Pancreas (tissue), 10 donors: ENCODE measurements around the gene PCSK4. TPM values are rescaled to one million over a fixed set of nuclear protein-coding genes. Genes with fewer than 3 reads are reported as not detected.
A peak's percentile ranks its signal among the peaks of the same experiment; 100 is the strongest.

ENCODE experiments used
- ATAC-seq, 4 donors: fragments of 200-7000 bp; cut with Tn5 transposase; one replicate each; pipeline versions ENCODE4 v1.8.0 to v1.9.1; 2020; ENCODE audit warnings: mild to moderate bottlenecking in 4 of 4, moderate library complexity in 4 of 4
- DNase-seq, 6 donors: peaks; one replicate each; pipeline ENCODE4 v3.0.0-alpha.2; 2020
- FAIRE-seq: peaks from 2 replicates; lab custom pipeline; 2012; peaks lifted over from hg19 to GRCh38; lab: Jason Lieb, UNC
- H3K27ac ChIP-seq, 4 donors: fragments of 200-600 bp; sonication (generic); 1 replicate in 3 of 4; 2 replicates in 1 of 4; pipeline versions ENCODE4 v1.5.0 to v1.8.0; 2020
- H3K27me3 ChIP-seq, 4 donors: fragments of 200-600 bp; one replicate each; pipeline ENCODE4 v1.8.0; 2021
- H3K36me3 ChIP-seq, 3 donors: fragments of 200-600 bp; sonication (generic) in 1 of 3; one replicate each; pipeline versions ENCODE4 v1.5.0 to v1.8.0; 2020 to 2021
- H3K4me1 ChIP-seq, 3 donors: fragments of 200-600 bp; one replicate each; pipeline ENCODE4 v1.8.0; 2021
- H3K4me3 ChIP-seq, 4 donors: fragments of 200-600 bp; sonication (generic) in 2 of 4; one replicate each; pipeline versions ENCODE4 v1.5.0 to v1.8.0; 2020 to 2021
- H3K9me3 ChIP-seq, 4 donors: fragments of 200-600 bp; one replicate each; pipeline ENCODE4 v1.8.0; 2021
- CTCF ChIP-seq, 4 donors: fragments of 200-600 bp; sonication (generic) in 3 of 4; IDR thresholded peaks; one replicate each; pipeline versions ENCODE4 v1.5.0 to v1.8.0; 2021; ENCODE audit warnings: antibody characterized with exemption in 4 of 4
- WGBS, 2 donors: extraction: QIAGEN DNeasy Blood & Tissue Kit; methylation state at CpG; one replicate each; pipeline ENCODE4 v1.1.7; 2013; 5-methylcytosine and 5-hydroxymethylcytosine counted together
- intact Hi-C, 3 donors: fragments of 100-400 bp; cut with DNase I; formaldehyde crosslinking; loops; one replicate each; pipeline versions ENCODE4 v1.11.1 to v1.14.2; 2022
- polyA plus RNA-seq, 2 donors: library from polyadenylated mRNA; stranded (reverse); fragments of 200-250 nt; gene quantifications; one replicate each; pipeline ENCODE4 v1.2.3, GENCODE V29; 2013
- total RNA-seq, 6 donors: library from RNA; stranded (reverse); fragmentation: NEBNext Ultra II Directional in 4 of 6; extraction: Animal tissue kit (Norgen Biotek cat#: 25700) in 4 of 6; gene quantifications; one replicate each; pipeline versions ENCODE4 v1.2.1 to v1.2.4, GENCODE V29; 2021 to 2023
- donor health status: healthy with polysubstance abuse.
- donor health status: DM: no; HTN: no; CAD: no; lungs with moderate emphysema.
- donor health status: DM: no; HTN: no; CAD: no.
- donor health status: control.
- donor health status: control.
- donor health status: Bipolar disorder and iron deficiency.
- donor health status: DM: yes; HTN: yes; CAD: no.
- donor health status: DM: no; HTN: no; CAD: no.
- donor health status: DM: no; HTN: no; CAD: no.
- donor health status: DM: yes; HTN: yes; CAD: no.

Gene PCSK4
- total and polyA plus RNA-seq, 8 donors = 1.5 to 11.5 (median 2.4) TPM

DNA sequence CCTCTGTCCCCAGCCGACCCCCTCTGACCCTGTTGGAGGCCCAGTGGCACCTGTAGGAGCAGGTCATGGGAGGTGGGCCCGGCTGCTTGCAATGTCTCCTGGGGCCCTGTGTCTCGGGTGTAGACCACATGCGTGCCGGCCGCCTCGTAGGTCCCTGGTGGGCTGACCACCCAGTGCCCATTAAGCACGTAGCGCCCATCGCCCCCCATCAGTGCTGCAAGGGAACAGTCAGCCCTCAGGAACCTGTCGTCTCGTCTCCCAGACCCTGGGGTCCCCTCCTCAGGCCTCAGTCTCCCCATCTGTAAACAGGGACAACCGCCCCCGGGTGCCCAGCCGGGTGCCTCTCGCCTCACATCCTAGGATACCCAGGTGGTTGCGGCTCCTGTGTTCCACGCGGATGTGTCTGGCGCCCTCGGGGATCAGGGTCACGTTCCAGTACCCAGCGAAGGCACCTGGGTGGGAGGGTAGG is 17.1 kb upstream of the PCSK4 start:
- intact Hi-C loops = no loop called here
- FAIRE-seq (no peak), DNase-seq (peak in 2 of 6 donors; percentile 25 to 80), ATAC-seq (no peak)
- Histone ChIP-seq H3K9me3 (no peaks in the 10 kb centered on the region), H3K36me3 (no peaks in the 10 kb centered on the region), H3K4me1 (peaks cover 0 to 6% (median 0%) of the 10 kb centered on the region in 3 donors), H3K4me3 (no peak overlapping the region), H3K27me3 (no peaks in the 10 kb centered on the region), H3K27ac (peak overlapping the region in 1 of 4 donors; percentile 81)
- TF ChIP-seq CTCF (IDR thresholded peaks at IDR 0.05) = no peak
- WGBS, 2 donors = 66 to 69% methylated on average over 23 of the region's 23 CpGs

DNA sequence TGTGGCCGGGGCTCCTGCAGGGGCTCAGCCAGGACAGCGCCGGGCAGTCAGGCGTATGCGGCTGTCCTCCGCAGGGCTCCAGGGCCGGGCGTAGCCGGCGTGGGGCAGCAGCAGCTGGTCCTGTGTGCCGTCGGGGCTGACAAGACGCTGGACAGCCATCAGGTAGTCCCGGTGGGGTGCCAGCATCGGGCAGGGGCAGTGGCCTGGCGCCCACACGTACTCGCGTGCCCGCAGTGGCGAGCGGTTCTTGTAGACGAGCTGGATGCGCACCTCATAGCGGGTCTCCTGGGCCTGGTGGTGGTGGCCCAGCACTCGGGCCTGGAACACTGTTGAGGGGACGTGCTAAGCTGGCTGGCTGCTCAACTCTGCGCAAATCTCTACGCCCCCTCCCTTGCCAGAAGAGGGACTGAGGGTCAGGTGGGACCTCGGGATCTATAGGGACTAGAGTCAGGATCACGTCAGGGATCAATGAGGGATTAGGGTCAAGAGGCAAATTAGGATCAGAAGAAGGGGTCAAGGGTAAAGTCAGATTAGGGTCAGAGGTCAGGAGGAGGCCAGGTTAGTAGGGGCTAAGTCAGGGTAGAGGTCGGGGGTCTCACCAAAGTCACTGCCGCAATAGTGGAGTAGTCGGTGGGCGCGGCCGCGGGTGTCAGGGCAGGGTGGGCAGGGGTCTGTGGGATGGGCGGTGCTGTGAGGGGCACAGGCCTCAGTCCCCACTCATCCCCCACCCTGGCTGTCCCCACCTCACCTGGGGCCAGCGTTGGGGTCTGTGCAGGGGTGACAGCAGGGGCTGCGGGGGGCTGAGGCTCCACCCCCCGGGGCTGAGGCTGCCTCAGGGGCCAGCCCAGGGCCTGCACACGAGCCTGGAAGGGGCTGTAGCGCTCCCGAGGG is 16.1 kb upstream of the PCSK4 start:
- TF ChIP-seq CTCF (IDR thresholded peaks at IDR 0.05) = no peak
- H3K27me3 ChIP-seq = no peaks in the 10 kb centered on the region
- H3K9me3 ChIP-seq = no peaks in the 10 kb centered on the region
- 88 to 89% methylated on average over 43 to 45 of the region's 45 CpGs for WGBS, 2 donors
- no peak overlapping the region for H3K27ac ChIP-seq
- no peak for FAIRE-seq
- no peaks in the 10 kb centered on the region for H3K36me3 ChIP-seq
- DNase-seq = peak in 1 of 6 donors; percentile 80
- H3K4me3 ChIP-seq = no peak overlapping the region
- ATAC-seq = no peak
- intact Hi-C loops = no loop called here
- peaks cover 0 to 7% (median 0%) of the 10 kb centered on the region in 3 donors for H3K4me1 ChIP-seq

DNA sequence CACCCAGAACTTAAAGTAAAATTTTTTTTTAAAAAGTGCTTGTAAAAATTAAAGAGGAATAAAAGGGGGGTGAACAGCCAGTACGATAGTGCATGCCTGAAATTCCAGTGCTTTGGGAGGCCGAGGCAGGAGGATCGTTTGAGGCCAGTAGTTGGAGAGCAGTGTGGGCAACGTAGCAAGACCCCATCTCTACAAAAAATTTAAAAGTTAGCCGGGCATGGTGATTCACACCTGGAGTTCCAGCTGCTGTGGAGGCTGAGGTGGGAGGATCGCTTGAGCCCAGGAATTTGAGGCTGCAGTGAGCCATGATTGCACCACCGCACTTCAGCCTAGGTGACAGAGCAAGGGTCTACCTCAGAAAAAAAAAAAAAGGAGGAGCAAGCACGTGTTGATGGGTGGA is 14.9 kb upstream of the PCSK4 start:
- Histone ChIP-seq H3K9me3 (no peaks in the 10 kb centered on the region), H3K36me3 (no peaks in the 10 kb centered on the region), H3K4me1 (peaks cover 0 to 11% (median 0%) of the 10 kb centered on the region in 3 donors), H3K27ac (no peak overlapping the region), H3K27me3 (no peaks in the 10 kb centered on the region), H3K4me3 (no peak overlapping the region)
- 62 to 75% methylated on average over 8 of the region's 8 CpGs for WGBS, 2 donors
- ATAC-seq (no peak), DNase-seq (no peak), FAIRE-seq (no peak)
- no peak for TF ChIP-seq CTCF (IDR thresholded peaks at IDR 0.05)
- intact Hi-C loops = no loop called here

DNA sequence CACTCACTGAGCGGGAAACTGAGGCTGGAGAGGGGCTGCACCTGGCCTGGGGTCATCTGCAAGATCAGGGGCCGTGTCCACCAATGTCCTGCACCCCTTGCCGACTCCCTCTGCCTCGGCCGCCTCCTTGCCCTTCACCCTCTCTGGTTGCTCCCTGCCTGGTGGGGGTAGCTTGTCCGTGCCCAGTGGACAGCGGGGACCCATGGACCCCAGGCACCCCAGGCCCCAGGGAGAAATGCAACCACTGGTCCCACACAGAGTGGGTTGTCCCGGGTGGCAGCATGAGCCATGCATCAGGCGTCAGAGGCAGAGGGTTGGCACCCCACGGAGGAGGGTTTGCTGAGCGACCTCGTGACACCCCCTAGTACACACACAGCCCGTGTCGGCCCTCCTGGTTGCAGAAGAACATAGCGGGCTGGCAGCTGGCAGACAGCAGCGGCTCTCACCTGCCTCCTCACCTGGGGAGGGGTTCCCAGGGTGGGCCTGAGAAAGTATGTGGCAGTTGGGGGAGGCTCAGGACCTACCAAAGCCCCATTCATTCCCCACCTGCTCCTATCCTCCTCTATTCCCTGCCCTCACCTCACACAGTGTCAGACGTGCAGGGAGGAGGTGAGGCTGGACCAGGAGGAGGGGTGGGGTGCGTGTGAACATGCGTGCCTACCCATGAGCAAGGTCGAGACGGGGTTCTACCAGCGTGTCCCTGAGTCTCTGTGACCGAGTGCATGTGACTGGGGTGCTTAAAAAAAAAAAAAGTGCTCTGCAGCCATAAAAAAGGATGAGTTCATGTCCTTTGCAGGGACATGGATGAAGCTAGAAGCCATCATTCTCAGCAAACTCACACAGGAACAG is 14.0 kb upstream of the PCSK4 start:
- no peak overlapping the region for H3K27ac ChIP-seq
- no peaks in the 10 kb centered on the region for H3K27me3 ChIP-seq
- no peaks in the 10 kb centered on the region for H3K36me3 ChIP-seq
- H3K4me3 ChIP-seq = no peak overlapping the region
- no peaks in the 10 kb centered on the region for H3K9me3 ChIP-seq
- peaks cover 0 to 11% (median 0%) of the 10 kb centered on the region in 3 donors for H3K4me1 ChIP-seq
- ATAC-seq = no peak
- DNase-seq = peak in 1 of 6 donors; percentile 59
- intact Hi-C loops = no loop called here
- no peak for FAIRE-seq
- 40 to 43% methylated on average over 20 to 23 of the region's 23 CpGs for WGBS, 2 donors
- TF ChIP-seq CTCF (IDR thresholded peaks at IDR 0.05) = no peak
